OCI-LY1 (cell line): ENCODE data around the gene PCSK4.
"Not testable (repeated sequence)": the region's sequence is repeated elsewhere in the genome, so short reads cannot be mapped to it uniquely, and the experiment has no call there.

Experiments used
- CTCF ChIP-seq: fragments of 200-600 bp; sonication (generic), shearing (Covaris generic); IDR thresholded peaks from 2 replicates; pipeline ENCODE4 v1.5.1; 2017; ENCODE audit warnings: mild to moderate bottlenecking, antibody characterized with exemption, low read length, moderate library complexity, mixed read lengths
- EZH2 ChIP-seq: fragments of 200-600 bp; sonication (generic), shearing (Covaris generic); IDR thresholded peaks from 2 replicates; pipeline ENCODE4 v1.8.0; 2017; ENCODE audit warnings: borderline replicate concordance, mixed run types, mild to moderate bottlenecking, antibody characterized with exemption, low read length, moderate library complexity, mixed read lengths

GRCh38 chr19:1499231-1499630 is 9.1 kb upstream of the PCSK4 start:
- not testable (repeated sequence) for TF ChIP-seq EZH2, CTCF
